Measurements from ENCODE around the gene GIT2.
"Not testable (repeated sequence)": the region's sequence is repeated elsewhere in the genome, so short reads cannot be mapped to it uniquely, and the experiment has no call there.

GIT2 gene, protein sequence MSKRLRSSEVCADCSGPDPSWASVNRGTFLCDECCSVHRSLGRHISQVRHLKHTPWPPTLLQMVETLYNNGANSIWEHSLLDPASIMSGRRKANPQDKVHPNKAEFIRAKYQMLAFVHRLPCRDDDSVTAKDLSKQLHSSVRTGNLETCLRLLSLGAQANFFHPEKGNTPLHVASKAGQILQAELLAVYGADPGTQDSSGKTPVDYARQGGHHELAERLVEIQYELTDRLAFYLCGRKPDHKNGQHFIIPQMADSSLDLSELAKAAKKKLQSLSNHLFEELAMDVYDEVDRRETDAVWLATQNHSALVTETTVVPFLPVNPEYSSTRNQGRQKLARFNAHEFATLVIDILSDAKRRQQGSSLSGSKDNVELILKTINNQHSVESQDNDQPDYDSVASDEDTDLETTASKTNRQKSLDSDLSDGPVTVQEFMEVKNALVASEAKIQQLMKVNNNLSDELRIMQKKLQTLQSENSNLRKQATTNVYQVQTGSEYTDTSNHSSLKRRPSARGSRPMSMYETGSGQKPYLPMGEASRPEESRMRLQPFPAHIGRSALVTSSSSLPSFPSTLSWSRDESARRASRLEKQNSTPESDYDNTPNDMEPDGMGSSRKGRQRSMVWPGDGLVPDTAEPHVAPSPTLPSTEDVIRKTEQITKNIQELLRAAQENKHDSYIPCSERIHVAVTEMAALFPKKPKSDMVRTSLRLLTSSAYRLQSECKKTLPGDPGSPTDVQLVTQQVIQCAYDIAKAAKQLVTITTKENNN

GRCh38 chr12:109995686-109996482, at the start of gene GIT2:
Gene GIT2, minus strand, starts transcription at chr12:109996368. Its CDS starts 144 bp downstream, at chr12:109996224.
- peak; percentile 91 for FAIRE-seq
- peak; percentile 93 for DNase-seq (ENCODE audit: insufficient read length, low spot score)

DNA sequence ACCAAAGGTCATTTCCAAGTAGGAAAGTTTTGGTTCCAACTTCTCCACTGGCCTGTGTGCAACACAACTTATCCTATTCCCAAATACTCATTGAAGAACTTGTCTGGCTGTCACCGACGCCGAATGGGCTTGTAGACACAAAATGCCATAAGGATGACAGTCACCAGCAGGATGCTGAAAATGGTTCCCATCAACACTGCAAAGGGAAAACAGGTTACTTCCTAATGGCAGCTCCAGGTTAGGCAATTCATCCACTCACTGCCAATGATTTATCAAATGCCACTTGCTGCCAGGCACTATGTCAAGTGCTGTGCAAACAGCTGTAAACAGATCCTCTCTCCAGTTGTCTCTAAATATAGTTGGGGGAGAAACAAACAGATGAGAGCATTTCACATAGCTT, 46.1 kb upstream of the GIT2 start:
- no peak for FAIRE-seq
- no peak for DNase-seq (ENCODE audit: insufficient read length, low spot score)

- FAIRE-seq (no peak), DNase-seq (ENCODE audit: insufficient read length, low spot score) (no peak)
These were observed 43.1 kb upstream of the GIT2 start for GRCh38 chr12:110039085-110039807.

- no peak for FAIRE-seq
These were observed 42.5 kb upstream of the GIT2 start for GRCh38 chr12:110038741-110039084.

GRCh38 chr12:110037315-110037714, 41.1 kb upstream of the GIT2 start:
- DNase-seq (ENCODE audit: insufficient read length, low spot score) (no peak), FAIRE-seq (no peak)

More at GRCh38 chr12:110038741-110039084, 42.5 kb upstream of the GIT2 start:
- no peak for DNase-seq (ENCODE audit: insufficient read length, low spot score)

DNA sequence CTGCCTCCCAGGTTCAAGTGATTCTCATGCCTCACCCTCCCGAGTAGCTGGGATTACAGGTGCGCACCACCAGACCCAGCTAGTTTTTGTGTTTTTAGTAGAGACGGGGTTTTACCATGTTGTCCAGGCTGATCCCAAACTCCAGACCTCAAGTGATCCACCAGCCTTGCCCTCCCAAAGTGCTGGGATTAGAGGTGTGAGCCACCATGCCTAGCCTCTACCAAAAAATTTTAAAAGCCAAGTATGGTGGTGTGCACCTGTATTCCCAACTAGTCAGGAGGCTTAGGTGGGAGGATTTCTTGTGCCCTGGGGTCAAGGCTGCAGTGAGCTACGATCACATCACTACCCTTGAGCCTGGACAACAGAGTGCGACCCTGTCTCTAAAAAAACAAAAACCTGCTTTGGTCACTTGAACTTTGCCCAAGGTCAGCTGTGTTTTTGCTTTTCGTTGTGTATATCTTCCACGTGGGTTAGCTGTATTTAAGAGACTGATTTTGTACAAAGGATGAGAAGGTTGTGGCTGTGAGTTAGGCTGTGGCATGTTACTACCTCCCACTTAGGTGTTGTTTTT, 39.5 kb upstream of the GIT2 start:
- FAIRE-seq (no peak), DNase-seq (ENCODE audit: insufficient read length, low spot score) (no peak)

GRCh38 chr12:110033888-110034287, 37.7 kb upstream of the GIT2 start:
- FAIRE-seq = no peak
- DNase-seq (ENCODE audit: insufficient read length, low spot score) = no peak

DNA sequence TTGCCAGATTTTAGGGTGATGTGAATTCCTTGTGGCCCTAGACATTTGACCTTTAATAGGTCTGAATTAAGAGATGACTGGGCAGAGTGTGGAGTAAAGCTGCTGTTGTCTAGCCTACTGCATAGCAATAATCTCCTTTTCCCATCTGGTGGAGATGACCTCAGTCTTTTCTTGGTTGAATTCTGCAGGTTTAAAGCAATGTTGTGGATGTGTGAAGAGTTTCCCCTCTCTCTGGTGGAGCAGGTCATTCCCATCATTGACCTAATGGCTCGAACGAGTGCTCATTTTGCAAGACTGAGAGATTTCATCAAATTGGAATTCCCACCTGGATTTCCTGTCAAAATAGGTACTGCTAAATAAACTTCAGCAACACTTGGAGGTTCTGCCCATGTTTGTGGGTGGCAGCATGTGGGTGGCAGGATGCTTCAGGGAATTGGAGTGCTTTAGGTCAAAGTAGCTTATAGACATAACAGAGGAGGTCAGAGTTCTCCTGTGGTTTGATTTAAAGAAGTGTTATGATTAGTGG, 33.2 kb upstream of the GIT2 start:
- FAIRE-seq (no peak), DNase-seq (ENCODE audit: insufficient read length, low spot score) (no peak)

DNA sequence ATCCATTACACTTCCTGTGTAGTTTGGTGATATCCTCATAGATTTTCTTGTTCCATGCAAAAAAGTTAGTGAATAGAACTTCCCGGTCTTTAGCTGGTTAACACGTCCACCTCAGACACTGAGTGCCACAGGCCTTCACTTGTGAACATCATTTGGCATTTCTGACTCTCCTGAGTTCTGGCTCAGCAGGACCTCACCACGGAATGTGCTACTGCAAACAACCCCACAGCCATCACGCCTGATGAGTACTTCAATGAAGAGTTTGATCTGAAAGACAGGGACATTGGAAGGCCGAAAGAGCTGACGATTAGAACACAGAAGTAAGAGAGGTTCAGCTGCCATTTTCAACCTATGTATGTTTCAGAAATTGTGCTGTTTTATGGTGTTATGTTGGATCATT, 32.2 kb upstream of the GIT2 start:
- no peak for FAIRE-seq
- no peak for DNase-seq (ENCODE audit: insufficient read length, low spot score)

DNA sequence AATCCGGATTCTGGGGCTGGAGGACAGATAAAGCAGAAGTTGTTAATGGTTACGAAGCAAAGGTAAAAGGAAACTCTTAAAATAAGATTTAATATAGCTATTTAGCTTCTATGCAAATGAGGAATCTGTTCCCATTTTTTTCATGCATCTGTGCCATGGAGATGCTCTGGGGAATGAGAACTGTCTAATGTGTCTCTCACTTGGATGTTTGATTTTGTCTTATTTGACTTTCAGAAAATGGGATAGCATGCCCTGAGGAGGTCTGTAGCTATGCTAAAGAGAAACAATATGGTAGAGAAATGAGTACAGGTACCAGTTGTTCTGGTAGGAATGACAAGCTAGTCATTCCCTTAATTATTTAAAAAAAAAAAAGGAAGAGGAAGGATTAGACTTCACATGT, 27.9 kb upstream of the GIT2 start:
- DNase-seq (ENCODE audit: insufficient read length, low spot score) (no peak), FAIRE-seq (no peak)

DNA sequence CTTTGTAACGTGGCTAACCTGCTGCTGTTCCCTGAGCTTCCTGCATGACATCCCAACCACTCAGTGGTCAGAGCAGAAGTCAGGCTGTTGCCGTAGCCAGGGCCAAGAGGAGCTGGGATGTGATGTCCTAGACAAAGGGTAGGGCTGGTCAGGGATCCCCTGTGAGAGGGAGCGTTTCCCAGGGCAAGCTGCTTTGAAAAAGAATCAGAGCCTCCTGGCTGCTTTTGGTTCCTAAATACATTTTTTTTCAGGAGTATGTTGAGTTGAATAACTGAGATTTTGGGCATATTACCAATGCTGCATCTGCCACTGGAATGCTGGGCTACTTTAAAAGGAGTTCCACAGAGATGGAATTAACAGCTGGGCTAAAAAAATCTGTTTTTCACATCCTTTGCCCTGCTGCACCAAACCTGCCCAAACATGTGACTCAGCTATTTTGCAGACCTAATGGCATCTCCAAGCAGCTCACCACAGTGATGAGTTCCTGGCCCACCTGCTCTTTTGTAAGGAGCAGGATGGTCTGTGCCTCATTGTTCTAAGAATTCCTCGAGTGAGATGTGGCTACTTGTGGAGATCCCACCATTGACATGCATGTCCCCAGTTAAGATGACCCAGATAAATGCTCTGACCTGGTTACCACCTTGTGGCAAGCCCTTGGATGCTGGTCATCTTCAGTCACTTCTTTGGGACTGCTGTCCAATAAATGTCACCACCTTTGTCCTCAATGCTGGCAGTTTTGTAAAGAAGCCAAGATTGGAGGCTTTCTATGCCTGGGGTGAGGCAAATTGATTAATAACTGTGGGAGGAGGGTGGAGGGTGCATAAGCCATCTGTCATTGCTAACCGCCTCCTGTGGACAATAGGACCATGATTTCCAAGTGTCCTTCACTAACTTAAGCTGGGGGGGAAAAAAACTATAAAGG, 27.2 kb upstream of the GIT2 start:
- no peak for DNase-seq (ENCODE audit: insufficient read length, low spot score)
- FAIRE-seq = no peak

DNA sequence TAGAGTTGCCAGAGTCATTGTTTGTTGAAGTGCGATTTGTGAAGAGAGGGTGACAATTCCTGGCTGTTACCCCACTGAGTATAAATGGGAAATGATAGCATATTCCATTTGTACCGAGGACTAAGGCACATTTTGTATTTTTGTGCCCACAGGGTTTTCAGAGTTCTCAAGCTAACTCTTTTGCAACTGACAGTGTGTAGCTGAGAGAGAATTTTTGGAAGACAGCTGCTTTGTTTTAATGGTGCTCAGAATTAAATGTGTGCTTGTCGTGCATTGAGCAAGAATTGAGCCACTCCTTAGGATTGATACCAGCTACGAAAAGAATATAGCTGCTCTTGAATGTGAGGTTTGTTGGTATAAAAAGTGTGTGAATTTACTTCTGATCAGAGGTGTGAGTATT, 24.8 kb upstream of the GIT2 start:
- FAIRE-seq = no peak
- no peak for DNase-seq (ENCODE audit: insufficient read length, low spot score)

GRCh38 chr12:110015132-110015531, 19.0 kb upstream of the GIT2 start:
- FAIRE-seq (peak; percentile 76), DNase-seq (ENCODE audit: insufficient read length, low spot score) (no peak)

DNA sequence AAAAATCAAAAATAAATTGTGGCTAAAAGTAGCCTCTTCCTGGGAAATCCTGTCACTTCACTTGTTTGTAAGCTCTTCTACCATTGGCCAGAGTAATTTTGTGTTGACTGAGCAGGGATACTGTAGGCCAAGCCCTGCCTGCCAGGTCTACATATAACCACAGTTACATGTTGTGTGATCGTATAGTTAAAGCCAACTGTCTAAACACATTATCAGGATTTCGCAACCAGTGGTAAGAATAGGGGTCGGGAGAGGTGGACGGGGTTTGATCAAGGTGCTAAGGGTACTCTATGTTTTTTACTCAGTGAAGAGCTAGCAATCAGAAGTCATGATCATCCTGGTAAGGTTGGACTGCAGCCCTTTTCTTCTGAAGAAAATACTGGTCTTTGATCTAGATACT, 16.5 kb upstream of the GIT2 start:
- DNase-seq (ENCODE audit: insufficient read length, low spot score) (no peak), FAIRE-seq (peak; percentile 44)

- DNase-seq (ENCODE audit: insufficient read length, low spot score) = no peak
These were observed 16.0 kb upstream of the GIT2 start for GRCh38 chr12:110012137-110012536.

DNA sequence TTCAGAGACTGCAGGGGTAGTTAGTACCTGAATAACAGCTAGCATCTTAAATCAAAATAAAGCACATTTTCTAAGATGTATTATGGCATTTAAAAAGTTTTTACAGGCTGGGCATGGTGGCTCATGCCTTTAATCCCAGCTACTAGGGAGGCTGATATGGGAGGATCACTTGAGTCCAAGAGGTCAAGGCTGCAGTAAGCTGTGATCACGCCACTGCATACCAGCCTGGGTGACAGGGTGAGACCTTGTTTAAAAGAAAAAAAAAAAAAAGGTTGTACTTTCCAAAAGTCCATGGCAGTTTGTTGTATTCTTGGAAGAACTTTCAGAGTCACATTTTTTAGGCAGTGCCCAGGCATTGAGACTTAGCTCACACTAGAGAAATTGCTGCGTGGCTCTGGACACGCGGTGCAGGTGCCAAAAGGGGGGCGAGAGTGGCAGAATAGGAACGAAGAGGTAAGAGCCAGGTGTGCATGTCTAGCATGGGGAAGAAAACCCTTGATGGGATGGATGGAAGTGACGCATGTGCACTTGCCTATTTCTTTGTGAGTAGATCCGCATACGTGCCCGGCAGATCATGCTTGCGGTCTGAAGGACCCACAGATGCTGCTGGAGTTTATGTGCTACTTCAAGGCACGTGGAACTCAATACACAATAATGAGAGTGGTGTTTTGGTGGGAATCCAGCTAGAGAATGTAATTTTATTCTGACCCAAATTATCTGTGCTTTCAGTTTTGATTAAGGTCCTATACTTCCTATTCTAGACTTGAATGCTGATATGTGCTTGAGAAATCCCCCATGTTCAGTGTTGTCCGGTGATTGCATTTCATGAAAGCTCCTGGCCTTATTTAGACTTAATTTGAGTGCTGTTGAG, 14.9 kb upstream of the GIT2 start:
- DNase-seq (ENCODE audit: insufficient read length, low spot score) = no peak
- FAIRE-seq = peak; percentile 89

More at GRCh38 chr12:110012137-110012536, 16.0 kb upstream of the GIT2 start:
- FAIRE-seq = peak; percentile 57

- FAIRE-seq; DNase-seq (ENCODE audit: insufficient read length, low spot score): not testable (repeated sequence)
These were observed 12.7 kb upstream of the GIT2 start for GRCh38 chr12:110008681-110009398.
